Measurements from ENCODE around the gene ST7.
A peak's percentile ranks its signal among the peaks of the same experiment; 100 is the strongest.

Gene ST7

DNA sequence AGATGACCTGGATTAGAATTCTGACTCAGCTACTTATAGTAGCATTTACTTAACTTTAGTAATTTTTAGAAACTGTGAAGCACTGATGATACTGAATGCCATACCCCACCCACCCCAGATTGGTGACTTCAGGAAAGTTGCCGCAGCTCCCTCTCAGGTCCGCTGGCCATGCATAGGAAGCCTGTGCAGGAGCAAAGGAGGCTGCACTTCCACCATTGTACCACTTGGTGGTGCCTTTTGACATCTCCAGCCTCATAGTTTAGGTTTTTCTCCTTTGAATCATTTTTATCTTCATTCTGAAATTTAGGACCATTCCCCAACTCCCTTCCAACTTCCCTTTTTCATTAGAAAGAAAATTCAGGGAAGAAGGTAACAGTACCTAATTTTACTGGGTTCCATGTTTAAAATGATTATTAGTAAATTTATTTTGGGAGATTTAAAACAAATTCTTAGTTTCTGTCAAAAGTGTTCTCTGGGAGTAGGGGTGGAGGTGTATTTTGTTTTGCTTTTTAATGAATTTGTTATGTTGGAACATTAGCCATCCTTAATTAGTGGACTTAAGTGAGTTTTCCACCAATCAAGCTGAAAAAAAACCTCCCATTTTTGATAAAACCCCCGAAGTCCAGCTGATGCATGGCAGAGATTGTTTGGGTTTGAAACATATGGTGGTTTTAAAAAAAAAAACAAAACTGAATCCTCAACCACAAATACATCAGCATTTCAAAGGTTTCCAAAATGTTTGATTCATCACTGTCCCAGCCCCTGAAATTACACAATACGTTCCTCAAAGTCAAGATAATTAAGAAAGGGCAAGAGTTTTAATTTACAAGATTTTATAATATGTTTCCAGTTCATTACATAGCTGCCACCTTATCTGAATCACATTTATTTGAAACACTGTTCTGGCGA, 259.9 kb downstream of the ST7 start:
- no peaks in the 10 kb centered on the region for H3K9me3 ChIP-seq (ENCODE audit: insufficient read depth, low read depth, low read length)
- H4K20me1 ChIP-seq (ENCODE audit: insufficient read depth, low read length, poor library complexity, severe bottlenecking) = no peaks in the 10 kb centered on the region
- no peak overlapping the region for H2AFZ ChIP-seq (ENCODE audit: low read length)
- no peaks in the 10 kb centered on the region for H3K4me1 ChIP-seq (ENCODE audit: insufficient read depth, low read length, poor library complexity, severe bottlenecking)
- TF ChIP-seq CTCF (conservative IDR thresholded peaks at IDR 0.05; ENCODE audit: low read length) (peak; percentile 94), EZH2phosphoT487 (IDR thresholded peaks at IDR 0.05; ENCODE audit: borderline replicate concordance) (no peak)
- H3K27me3 ChIP-seq (ENCODE audit: insufficient read depth, low read length, poor library complexity, severe bottlenecking) = no peaks in the 10 kb centered on the region
- H3K9me2 ChIP-seq (replicated peaks; ENCODE audit: low read depth, low read length) = no peaks in the 10 kb centered on the region
- H3K79me2 ChIP-seq (ENCODE audit: insufficient read depth, low read length) = no peaks in the 10 kb centered on the region
- no peak overlapping the region for H3K4me2 ChIP-seq (ENCODE audit: low read depth, low read length, poor library complexity, severe bottlenecking)
- no peaks in the 10 kb centered on the region for H3K36me3 ChIP-seq (ENCODE audit: insufficient read depth, low read length)
- no peak overlapping the region for H3K4me3 ChIP-seq (ENCODE audit: low read length, poor library complexity, severe bottlenecking)
- H3F3A ChIP-seq (ENCODE audit: low read depth) = no peaks in the 10 kb centered on the region
- no peak overlapping the region for H3K9ac ChIP-seq (ENCODE audit: low read depth, low read length, poor library complexity, severe bottlenecking)

- Histone ChIP-seq H3K9me3 (ENCODE audit: insufficient read depth, low read depth, low read length) (no peaks in the 10 kb centered on the region), H4K20me1 (ENCODE audit: insufficient read depth, low read length, poor library complexity, severe bottlenecking) (no peaks in the 10 kb centered on the region), H3K4me3 (ENCODE audit: low read length, poor library complexity, severe bottlenecking) (no peak overlapping the region)
These were observed 262.7 kb downstream of the ST7 start for GRCh38 chr7:117216010-117216409.

DNA sequence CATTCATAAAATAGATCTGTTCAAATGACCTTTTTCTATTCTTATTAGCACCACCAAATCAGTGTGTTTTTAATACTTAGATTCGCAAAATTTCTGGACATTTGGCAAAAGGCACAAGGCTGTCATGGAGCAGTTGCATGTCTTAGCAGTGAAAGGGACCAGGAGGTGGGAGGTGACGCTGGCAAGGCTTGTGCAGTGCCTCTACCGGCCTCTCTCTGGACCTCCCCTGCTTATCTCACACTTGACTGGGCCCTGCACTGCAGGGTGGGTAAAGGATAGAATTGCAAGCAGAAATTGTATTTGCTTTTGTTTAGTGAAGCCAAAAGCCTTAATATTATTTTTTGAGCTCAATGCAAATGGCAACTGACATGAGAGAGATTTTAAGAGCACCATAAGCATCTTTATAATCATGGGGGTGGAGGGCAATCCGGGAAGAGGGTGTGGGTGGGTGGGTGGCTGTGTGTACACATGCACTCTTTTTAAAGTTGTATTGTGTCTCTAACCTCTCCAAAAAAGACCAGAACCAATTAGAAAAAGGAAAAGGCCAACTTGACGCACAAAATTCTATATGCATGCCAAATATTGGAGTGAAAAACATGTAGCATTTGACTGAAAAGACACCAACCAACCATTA, 263.3 kb downstream of the ST7 start:
- Histone ChIP-seq H3K27me3 (ENCODE audit: insufficient read depth, low read length, poor library complexity, severe bottlenecking) (no peaks in the 10 kb centered on the region), H3K9ac (ENCODE audit: low read depth, low read length, poor library complexity, severe bottlenecking) (no peak overlapping the region), H3F3A (ENCODE audit: low read depth) (no peaks in the 10 kb centered on the region), H3K4me1 (ENCODE audit: insufficient read depth, low read length, poor library complexity, severe bottlenecking) (no peaks in the 10 kb centered on the region), H3K4me3 (ENCODE audit: low read length, poor library complexity, severe bottlenecking) (no peak overlapping the region), H2AFZ (ENCODE audit: low read length) (no peak overlapping the region), H3K9me3 (ENCODE audit: insufficient read depth, low read depth, low read length) (no peaks in the 10 kb centered on the region), H3K9me2 (replicated peaks; ENCODE audit: low read depth, low read length) (no peaks in the 10 kb centered on the region), H3K36me3 (ENCODE audit: insufficient read depth, low read length) (no peaks in the 10 kb centered on the region), H4K20me1 (ENCODE audit: insufficient read depth, low read length, poor library complexity, severe bottlenecking) (no peaks in the 10 kb centered on the region), H3K4me2 (ENCODE audit: low read depth, low read length, poor library complexity, severe bottlenecking) (no peak overlapping the region), H3K79me2 (ENCODE audit: insufficient read depth, low read length) (no peaks in the 10 kb centered on the region)
- TF ChIP-seq EZH2phosphoT487 (IDR thresholded peaks at IDR 0.05; ENCODE audit: borderline replicate concordance) (no peak), CTCF (conservative IDR thresholded peaks at IDR 0.05; ENCODE audit: low read length) (no peak)

More at GRCh38 chr7:117216010-117216409, 262.7 kb downstream of the ST7 start:
- Histone ChIP-seq H3K4me2 (ENCODE audit: low read depth, low read length, poor library complexity, severe bottlenecking) (no peak overlapping the region), H3K36me3 (ENCODE audit: insufficient read depth, low read length) (no peaks in the 10 kb centered on the region), H3K27me3 (ENCODE audit: insufficient read depth, low read length, poor library complexity, severe bottlenecking) (no peaks in the 10 kb centered on the region), H3F3A (ENCODE audit: low read depth) (no peaks in the 10 kb centered on the region), H3K4me1 (ENCODE audit: insufficient read depth, low read length, poor library complexity, severe bottlenecking) (no peaks in the 10 kb centered on the region), H3K9ac (ENCODE audit: low read depth, low read length, poor library complexity, severe bottlenecking) (no peak overlapping the region), H3K9me2 (replicated peaks; ENCODE audit: low read depth, low read length) (no peaks in the 10 kb centered on the region), H2AFZ (ENCODE audit: low read length) (no peak overlapping the region), H3K79me2 (ENCODE audit: insufficient read depth, low read length) (no peaks in the 10 kb centered on the region)
- TF ChIP-seq EZH2phosphoT487 (IDR thresholded peaks at IDR 0.05; ENCODE audit: borderline replicate concordance) = no peak
- TF ChIP-seq CTCF (conservative IDR thresholded peaks at IDR 0.05; ENCODE audit: low read length) = no peak
